ENCODE measurements around the gene CACNA2D1.

The CACNA2D1 gene

DNA sequence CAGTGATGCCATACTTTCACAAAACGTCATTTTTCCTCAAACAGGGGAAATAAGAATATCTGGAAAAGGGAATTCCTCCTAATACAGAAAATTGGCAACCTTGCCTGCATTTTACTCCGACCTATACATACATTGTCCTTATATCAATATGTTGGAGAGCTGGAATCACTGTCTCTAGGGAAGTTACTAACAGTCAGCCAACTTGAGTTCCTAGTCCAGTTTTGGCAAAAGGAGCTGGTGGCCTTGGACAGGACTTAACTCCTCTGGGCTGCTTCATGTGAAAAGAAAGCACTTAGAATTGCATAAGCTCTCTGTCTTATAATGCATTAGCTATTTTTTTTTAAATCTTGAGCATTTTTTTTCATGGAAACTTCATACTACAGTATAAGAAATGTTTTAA is 499.5 kb downstream of the CACNA2D1 start:
- Mint-ChIP-seq H3K27ac (no peak overlapping the region), H3K4me1 (no peaks in the 10 kb centered on the region), H3K36me3 (no peaks in the 10 kb centered on the region), H3K4me3 (no peak overlapping the region), H3K27me3 (no peaks in the 10 kb centered on the region), H3K9me3 (no peaks in the 10 kb centered on the region)
- ATAC-seq = no peak

DNA sequence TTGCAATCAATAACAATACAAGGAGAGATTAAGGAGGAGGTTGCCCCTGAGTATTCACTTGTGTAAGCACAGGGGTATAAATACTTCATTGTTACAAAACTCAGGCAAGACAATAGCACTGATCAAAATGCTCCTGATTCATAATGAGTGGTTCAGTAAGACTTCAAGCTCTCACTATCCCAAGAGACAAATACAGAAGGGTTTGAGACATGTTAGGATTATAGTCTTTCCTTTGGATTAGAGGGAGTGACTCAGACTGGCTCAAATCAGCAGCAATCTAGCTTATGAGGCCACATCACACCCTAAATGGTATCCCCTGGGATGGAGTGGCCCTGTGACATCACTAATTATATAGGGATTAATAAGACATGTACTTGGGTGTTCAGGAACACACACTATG is 506.5 kb downstream of the CACNA2D1 start:
- Mint-ChIP-seq H3K36me3 (no peaks in the 10 kb centered on the region), H3K4me1 (no peaks in the 10 kb centered on the region), H3K9me3 (peaks cover 5% of the 10 kb centered on the region), H3K27me3 (no peaks in the 10 kb centered on the region), H3K4me3 (no peak overlapping the region), H3K27ac (no peak overlapping the region)
- no peak for ATAC-seq

GRCh38 chr7:81934596-81935301 is 508.8 kb downstream of the CACNA2D1 start:
- Mint-ChIP-seq H3K9me3 (peaks cover 5% of the 10 kb centered on the region), H3K27ac (no peak overlapping the region), H3K27me3 (no peaks in the 10 kb centered on the region), H3K4me1 (no peaks in the 10 kb centered on the region), H3K36me3 (no peaks in the 10 kb centered on the region), H3K4me3 (no peak overlapping the region)
- ATAC-seq = no peak

DNA sequence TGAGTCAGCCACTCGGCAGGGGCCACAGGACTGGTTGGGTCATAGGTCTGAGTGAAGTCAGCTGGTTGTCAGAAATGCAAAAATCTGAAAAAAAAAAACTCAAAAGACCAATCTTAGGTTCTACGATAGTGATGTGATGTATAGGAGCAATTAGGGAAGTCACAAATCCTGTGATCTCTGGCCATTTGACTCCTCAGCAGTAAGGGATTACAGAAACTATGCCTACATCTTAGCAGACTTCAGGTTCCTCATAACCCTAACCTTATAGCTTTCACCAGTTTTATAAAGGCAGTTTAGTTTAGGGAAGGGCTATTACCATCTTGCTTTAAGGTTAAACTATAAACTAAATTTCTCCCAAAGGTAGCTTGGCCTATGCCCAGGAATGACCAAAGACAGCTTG is 510.6 kb downstream of the CACNA2D1 start:
- no peak for ATAC-seq
- Mint-ChIP-seq H3K4me1 (no peaks in the 10 kb centered on the region), H3K27ac (no peak overlapping the region), H3K27me3 (no peaks in the 10 kb centered on the region), H3K36me3 (no peaks in the 10 kb centered on the region), H3K9me3 (peaks cover 5% of the 10 kb centered on the region), H3K4me3 (no peak overlapping the region)

- no peaks in the 10 kb centered on the region for H3K36me3 Mint-ChIP-seq
- H3K9me3 Mint-ChIP-seq = peaks cover 2% of the 10 kb centered on the region
- H3K4me1 Mint-ChIP-seq = no peaks in the 10 kb centered on the region
- no peak overlapping the region for H3K27ac Mint-ChIP-seq
- no peaks in the 10 kb centered on the region for H3K27me3 Mint-ChIP-seq
- H3K4me3 Mint-ChIP-seq = no peak overlapping the region
- no peak for ATAC-seq
Observed at GRCh38 chr7:81929386-81929785, 514.2 kb downstream of the CACNA2D1 start.

DNA sequence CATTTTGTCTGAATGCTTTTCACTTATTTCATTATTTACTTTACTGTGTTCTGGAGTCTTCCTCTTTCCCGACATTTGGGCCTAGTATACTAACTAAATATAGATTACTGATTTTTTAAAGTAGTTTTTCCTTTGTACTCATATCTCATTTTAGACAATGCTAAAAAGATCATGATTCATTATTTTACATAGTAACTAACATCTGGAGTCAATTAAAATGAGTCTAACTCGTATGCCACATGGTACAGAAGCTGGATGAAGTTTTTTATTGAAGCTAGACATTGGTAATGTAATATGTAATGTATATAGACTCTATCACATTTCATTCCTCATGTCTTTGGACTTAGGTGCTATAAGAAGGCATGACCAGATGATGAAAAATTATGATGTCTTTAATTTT is 517.4 kb downstream of the CACNA2D1 start:
- H3K9me3 Mint-ChIP-seq = peaks cover 6% of the 10 kb centered on the region
- no peaks in the 10 kb centered on the region for H3K36me3 Mint-ChIP-seq
- no peak overlapping the region for H3K4me3 Mint-ChIP-seq
- no peaks in the 10 kb centered on the region for H3K27me3 Mint-ChIP-seq
- H3K4me1 Mint-ChIP-seq = no peaks in the 10 kb centered on the region
- no peak for ATAC-seq
- H3K27ac Mint-ChIP-seq = no peak overlapping the region

DNA sequence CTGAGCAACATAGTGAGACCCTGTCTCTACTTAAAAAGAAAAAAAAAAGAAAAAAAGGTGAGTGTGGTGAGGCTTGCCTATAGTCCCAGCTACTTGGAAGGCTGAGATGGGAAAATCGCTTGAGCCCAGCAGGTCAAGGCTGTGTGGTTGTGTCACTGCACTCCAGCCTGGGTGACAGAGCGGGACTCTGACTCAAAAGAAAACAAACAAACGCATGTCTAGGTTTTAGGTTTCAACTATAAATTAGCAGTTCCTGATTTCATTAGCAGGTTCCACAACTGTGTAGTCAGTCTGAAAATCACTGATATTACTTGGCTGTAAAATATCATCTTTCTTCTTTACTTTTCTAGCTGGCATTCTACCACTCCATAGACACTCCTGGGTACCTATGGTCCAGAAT is 518.0 kb downstream of the CACNA2D1 start:
- ATAC-seq = peak; percentile 16
- H3K4me3 Mint-ChIP-seq = no peak overlapping the region

DNA sequence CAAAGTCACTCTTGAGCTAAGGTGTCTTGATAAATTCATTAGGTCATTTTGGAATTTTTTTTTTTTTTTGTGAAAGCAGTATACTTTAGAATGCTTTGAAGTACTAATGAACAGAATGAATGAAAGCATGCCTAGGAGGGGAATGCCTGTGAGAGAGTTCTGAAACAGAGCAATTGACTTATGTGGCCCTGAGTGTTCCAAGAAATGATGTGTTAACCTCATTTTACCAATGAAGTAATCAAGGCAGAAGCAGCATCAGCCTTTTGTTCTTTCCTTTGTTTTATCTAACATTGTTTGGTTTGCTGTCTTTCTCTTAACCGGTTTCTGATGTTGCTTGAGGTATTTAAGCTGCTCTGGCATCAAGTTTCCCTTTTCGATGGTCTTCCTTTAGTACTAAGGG is 519.1 kb downstream of the CACNA2D1 start:
- no peak overlapping the region for H3K27ac Mint-ChIP-seq
- ATAC-seq = no peak
- H3K27me3 Mint-ChIP-seq = no peaks in the 10 kb centered on the region
- H3K4me1 Mint-ChIP-seq = no peaks in the 10 kb centered on the region
- peaks cover 7% of the 10 kb centered on the region for H3K9me3 Mint-ChIP-seq
- no peak overlapping the region for H3K4me3 Mint-ChIP-seq
- H3K36me3 Mint-ChIP-seq = no peaks in the 10 kb centered on the region

More for the DNA sequence above, 518.0 kb downstream of the CACNA2D1 start:
- Mint-ChIP-seq H3K4me1 (no peaks in the 10 kb centered on the region), H3K27me3 (no peaks in the 10 kb centered on the region), H3K36me3 (no peaks in the 10 kb centered on the region), H3K27ac (no peak overlapping the region), H3K9me3 (peaks cover 6% of the 10 kb centered on the region)

- ATAC-seq = no peak
Observed at GRCh38 chr7:81919494-81919893, 524.1 kb downstream of the CACNA2D1 start.

GRCh38 chr7:81908220-81908619 is 535.4 kb downstream of the CACNA2D1 start:
- Mint-ChIP-seq H3K36me3 (no peaks in the 10 kb centered on the region), H3K27me3 (no peaks in the 10 kb centered on the region), H3K4me1 (no peaks in the 10 kb centered on the region), H3K27ac (no peak overlapping the region), H3K9me3 (peaks cover 9% of the 10 kb centered on the region), H3K4me3 (no peak overlapping the region)
- no peak for ATAC-seq

More at GRCh38 chr7:81919494-81919893, 524.1 kb downstream of the CACNA2D1 start:
- Mint-ChIP-seq H3K36me3 (no peaks in the 10 kb centered on the region), H3K4me1 (no peaks in the 10 kb centered on the region), H3K4me3 (no peak overlapping the region), H3K9me3 (peaks cover 9% of the 10 kb centered on the region), H3K27me3 (no peaks in the 10 kb centered on the region), H3K27ac (no peak overlapping the region)

DNA sequence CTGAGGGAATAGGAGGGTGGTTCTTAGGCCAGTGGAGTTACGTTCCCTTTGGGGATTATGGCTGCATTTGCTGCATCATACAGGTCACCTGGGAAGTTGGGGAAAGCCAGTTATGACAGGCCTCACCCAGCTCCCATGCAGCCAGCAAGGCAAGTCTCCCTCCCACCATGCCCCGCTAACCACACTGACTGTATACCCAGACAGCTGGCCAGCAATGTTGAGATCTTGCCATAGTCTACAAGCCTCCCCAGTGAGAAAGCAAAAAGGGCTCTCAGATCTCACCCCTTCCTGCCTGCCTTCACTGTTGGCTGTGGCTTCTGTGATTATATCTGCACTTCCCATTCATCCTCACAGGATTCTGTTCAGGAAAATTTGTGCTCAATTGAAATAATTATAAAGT is 540.5 kb downstream of the CACNA2D1 start:
- no peaks in the 10 kb centered on the region for H3K4me1 Mint-ChIP-seq
- H3K27ac Mint-ChIP-seq = no peak overlapping the region
- H3K9me3 Mint-ChIP-seq = peaks cover 11% of the 10 kb centered on the region
- H3K36me3 Mint-ChIP-seq = no peaks in the 10 kb centered on the region
- H3K27me3 Mint-ChIP-seq = no peaks in the 10 kb centered on the region
- H3K4me3 Mint-ChIP-seq = no peak overlapping the region
- ATAC-seq = no peak

DNA sequence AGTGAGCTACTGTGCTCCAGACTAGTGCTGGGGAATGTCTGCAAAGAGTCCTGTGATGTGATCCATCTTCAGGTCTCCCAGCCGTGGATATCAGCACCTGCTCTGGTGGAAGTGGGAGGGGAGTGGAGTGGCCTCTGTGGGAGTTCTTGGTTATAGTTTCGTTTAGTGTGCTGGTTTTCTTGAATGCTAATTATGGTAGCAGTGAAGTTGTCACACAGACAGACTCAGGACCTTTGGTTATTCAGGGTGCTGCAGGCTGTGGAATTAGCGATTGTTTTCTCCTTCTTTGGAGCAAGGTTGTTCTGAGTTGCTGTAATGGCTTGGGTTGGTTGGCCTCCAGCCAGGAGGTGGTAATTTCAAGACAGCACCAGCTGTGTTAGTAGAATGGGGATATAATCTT is 541.0 kb downstream of the CACNA2D1 start:
- Mint-ChIP-seq H3K27me3 (no peaks in the 10 kb centered on the region), H3K9me3 (peaks cover 13% of the 10 kb centered on the region), H3K27ac (no peak overlapping the region)

More for the DNA sequence above, 541.0 kb downstream of the CACNA2D1 start:
- Mint-ChIP-seq H3K36me3 (no peaks in the 10 kb centered on the region), H3K4me3 (no peak overlapping the region), H3K4me1 (no peaks in the 10 kb centered on the region)
- no peak for ATAC-seq

Measured in stimulated activated memory B cell treated with anti-CD40 and anti-IgM and Interleukin-4, amounts not matched to agents 10 μg/mL and 1 μg/mL and 100 μg/mL, for 72 hours (primary cell).